Subcutaneous adipose tissue (tissue), 4 donors: ENCODE results near the gene SLC5A2. TPM values are rescaled to one million over a fixed set of nuclear protein-coding genes. Genes with fewer than 3 reads are reported as not detected.

ENCODE experiments used
- CTCF ChIP-seq: fragments of 450-650 bp; IDR thresholded peaks from one replicate; pipeline ENCODE4 v1.5.1; 2016; ENCODE audit warnings: low read depth, mild to moderate bottlenecking, control low read depth, antibody characterized with exemption, moderate library complexity
- total RNA-seq, 4 donors: library from RNA; depleted of rRNA; stranded (reverse); fragments of >200 nt; gene quantifications; one replicate each; pipeline ENCODE4 v1.1.0, GENCODE V29; 2016

SLC5A2 gene
- total RNA-seq, 4 donors from 2014 or later, result not detected

DNA sequence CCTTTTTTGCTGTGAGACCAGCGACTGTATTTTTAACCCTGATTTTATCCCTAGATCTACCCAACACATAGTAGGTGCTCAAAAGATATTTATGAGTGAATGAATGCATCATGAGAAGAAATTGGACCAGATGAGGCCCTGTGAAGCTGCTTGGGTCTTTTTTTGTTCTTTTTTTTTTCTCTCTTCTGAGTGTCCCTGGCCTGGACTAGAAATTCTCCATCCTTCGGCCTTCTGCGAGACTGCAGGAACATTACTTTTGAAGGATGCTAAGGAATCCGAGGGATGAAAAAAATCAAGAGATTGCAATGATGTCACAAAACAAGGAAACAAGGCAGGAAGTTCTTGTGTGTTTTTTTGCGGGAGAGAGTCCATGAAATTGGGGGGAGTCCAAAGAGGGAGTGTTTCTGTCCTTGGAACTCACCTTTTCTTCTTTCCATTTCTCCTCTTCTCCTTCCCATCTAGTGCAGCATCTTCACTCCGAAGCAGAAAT, 25.8 kb downstream of the SLC5A2 start:
- no peak for TF ChIP-seq CTCF

- TF ChIP-seq CTCF, result no peak
Measured at GRCh38 chr16:31513126-31513525, 30.2 kb downstream of the SLC5A2 start.

DNA sequence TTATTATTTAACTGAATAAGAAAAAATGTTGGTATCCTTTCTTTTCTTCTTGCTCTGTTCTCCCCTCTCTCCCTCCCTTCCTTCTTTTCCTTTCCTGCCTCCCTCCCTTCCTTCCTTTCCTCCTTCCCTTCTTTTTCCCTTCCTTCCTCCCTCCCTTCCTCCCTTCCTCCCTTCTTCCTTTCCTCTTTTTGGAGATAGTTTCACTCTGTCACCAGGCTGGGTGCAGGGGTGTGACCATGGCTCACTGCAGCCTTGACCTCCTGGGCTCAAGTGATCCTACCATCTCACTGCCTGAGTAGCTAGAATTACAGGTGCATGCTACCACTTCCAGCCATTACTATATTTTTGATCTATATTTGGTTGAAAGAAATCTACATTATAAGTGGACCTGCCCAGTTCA, 31.0 kb downstream of the SLC5A2 start:
- no peak for TF ChIP-seq CTCF

GRCh38 chr16:31517800-31518402, 35.0 kb downstream of the SLC5A2 start:
- no peak for TF ChIP-seq CTCF

- no peak for TF ChIP-seq CTCF
Measured at GRCh38 chr16:31519759-31520431, 37.0 kb downstream of the SLC5A2 start.

DNA sequence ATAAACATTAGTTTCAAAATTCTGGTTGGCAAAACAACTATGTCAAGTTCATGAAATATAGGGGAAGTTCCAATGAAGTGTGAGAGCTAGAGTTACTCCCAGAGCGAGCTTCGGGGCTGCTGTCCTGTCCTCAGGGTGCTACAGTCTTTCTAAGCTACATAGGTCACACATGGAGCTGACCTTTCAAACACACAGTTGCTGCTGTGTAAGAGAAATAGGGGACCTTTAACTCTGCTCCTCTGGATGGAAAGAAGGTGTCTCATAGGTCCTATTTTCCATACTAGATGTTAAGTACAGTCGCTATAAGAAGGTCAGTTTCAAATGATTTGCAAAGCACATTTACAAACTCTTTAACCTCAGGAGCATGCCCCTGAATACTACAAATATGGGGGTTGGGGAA, 38.4 kb downstream of the SLC5A2 start:
- TF ChIP-seq CTCF, result no peak

DNA sequence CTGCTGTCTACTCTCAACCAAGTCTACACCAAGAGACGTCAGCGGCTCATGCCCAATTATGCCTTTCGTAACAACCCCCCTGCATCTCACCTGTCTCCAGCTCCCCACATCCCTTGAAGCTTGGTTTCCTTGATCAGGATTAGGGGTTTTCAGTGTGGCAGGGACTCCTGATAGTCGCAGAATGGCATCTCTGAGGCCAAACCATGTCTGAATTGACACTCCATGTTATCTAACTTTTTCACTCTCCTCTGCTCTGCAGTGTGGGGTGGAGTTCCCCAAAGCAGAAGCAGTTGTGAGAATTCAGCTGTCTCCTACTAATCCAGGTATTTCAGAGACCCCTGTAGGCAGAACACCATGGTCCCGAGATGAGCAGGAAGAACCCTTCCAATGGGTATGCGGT, 39.1 kb downstream of the SLC5A2 start:
- no peak for TF ChIP-seq CTCF
